ENCODE data around the gene SRPK1.

The SRPK1 gene

DNA sequence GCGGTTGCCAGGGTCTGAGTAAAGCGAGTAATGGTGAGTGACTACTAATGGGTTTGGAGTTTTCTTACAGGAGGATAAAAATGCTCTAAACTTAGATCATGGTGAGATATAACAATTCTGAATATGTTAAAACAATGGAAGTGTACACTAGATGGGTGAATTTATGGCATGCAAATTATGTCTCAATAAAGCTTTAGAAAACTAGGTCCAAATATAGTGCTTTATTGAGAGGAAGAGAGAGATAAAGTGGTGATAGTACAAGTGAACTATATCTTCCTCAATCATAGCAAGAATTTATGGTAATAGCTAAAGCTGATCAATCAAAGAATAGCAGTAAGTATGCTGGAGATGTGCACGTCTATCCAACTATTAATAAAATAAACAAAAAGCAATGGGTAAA is 23.9 kb downstream of the SRPK1 start:
- no peak for DNase-seq

DNA sequence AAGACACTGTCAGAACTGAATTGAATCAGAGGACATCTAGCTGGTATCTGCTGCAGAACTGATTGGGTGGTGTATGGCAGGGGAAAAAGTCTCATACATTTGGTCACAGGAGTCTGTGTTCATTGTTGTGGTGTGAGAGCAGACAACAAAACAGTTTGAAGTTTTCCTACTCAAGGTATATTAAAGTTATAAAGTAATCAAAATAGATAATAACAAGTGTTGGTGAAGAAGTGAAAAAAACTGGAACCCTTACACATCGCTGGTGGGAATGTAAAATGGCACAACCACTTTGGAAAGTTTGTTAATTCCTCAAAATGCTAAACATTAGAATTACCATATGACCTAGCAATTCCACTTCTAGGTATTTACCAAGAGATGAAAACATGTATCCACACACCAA is 24.7 kb downstream of the SRPK1 start:
- no peak for DNase-seq

DNA sequence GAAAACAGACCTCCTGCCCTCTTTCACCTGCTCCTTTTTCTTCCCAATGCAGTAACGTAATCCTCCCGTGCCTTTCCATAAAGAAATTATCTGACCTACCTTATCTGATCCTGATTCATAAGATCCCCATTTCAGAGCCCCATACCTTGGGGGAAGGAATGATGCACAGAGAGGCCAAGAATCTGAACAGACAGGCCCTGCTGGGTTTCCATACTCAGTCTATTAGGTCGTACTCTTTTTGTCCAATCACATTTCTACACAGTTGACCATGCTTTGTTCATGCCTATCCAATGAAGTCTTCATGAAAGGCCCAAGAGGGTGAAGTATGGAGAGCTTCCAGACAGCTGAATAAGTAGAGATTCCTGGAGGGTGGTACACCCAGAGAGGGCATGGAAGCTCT is 25.3 kb downstream of the SRPK1 start:
- DNase-seq = no peak

DNA sequence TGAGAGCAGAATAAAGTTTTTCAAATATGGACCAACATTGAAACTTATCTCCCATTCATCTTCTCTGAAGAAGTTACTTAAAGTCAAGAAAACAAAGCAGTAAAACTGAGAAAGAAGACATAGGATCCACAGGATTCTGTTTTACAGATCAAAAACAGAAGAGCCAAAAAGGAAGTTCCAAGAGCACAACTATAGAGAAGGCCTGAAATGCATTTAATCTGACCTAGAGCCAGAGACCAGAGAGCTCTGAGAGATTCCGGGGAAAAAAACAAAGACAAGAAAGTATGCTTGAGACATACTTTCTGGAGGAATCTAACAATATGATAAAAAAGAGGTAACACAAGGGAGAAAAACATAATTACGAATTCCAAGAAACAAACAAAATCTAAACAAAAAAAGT is 26.1 kb downstream of the SRPK1 start:
- DNase-seq = no peak

DNA sequence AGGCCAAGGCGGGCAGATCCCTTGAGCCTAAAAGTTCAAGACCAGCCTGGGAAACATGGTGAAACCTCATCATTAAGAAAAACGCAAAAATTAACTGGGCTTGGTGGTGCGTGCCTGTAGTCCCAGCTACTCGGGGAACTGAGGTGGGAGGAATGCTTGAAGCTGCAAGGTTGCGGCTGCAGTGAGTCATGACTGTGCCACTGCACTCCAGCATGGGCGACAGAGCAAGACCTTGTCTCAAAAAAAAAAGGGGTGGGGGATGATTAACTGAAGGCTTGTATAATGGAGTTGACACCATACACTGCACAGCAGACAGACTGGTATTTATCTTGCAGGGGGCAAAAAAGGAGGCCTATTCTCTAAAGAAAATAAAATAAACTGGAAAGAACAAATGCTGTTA is 27.7 kb downstream of the SRPK1 start:
- DNase-seq = no peak

DNA sequence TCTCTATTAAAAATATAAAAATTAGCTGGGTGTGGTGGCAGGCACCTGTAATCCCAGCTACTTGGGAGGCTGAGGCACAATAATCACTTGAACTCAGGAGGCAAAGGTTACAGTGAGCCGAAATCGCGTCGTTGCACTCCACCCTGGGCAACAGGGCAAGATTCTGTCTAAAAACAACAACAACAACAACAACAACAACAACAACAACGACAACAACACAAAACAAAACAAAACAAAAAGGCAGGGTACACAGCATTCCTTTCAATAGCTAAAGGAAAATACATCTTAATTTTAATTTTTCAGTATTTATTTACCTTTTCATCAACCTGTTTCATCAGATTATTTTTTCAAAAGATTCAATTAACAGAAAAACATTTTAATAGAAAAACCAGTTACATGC is 28.4 kb downstream of the SRPK1 start:
- no peak for DNase-seq

DNA sequence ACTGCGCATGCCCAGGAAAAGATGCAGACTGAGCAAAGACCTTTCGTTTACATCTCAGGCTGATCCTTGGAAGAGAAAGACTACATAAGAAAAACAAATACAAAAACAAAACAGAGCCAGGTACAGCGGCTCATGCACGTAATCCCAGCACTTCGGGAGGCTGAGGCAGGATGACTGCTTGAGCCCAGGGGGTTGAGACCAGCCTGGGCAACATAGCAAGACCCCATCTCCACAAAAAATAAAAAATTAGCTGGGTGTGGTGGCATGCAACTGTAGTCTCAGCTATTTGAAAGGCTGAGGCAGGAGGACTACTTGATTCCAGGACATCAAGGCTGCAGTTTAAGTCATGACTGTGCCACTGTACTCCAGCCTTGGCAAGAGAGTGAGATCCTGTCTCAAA is 41.7 kb downstream of the SRPK1 start:
- DNase-seq = no peak

DNA sequence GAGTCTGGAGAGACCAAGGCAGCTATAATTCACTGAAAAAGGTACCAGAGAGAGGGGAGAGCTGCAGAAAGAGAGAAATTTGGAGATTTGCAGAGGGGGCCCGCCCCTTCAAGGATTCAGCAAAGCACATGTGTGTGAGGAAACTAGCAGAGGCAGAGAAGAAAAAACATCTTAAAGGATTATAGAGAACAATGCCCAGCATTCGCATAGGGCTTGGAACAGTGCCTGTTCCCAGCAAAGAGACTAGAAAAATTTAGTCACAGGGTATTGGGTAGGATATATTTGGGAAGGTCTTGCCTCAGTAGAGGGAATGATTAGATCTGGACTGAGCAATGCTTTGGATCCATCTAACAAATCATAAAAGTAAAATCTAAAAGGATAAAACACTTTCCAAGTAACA is 44.0 kb downstream of the SRPK1 start:
- no peak for DNase-seq

DNA sequence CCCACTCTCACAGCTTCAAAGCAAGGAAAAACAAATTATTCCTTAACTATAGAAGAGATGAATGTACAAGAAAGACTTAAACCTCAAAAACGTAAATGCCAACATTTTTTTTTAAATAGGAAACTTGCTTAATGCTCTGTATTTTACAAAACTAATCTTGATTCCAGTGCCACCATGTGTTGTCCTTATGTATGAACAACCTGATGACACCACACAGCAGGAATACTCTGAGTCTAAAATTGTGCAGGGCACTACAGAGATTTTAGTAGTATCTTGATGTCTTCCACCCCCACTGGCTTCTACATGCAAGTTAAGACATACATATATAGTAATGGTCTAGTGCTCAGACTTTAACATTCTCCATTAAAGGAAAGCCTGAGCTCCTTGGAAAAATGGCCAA is 46.2 kb downstream of the SRPK1 start:
- no peak for DNase-seq

DNA sequence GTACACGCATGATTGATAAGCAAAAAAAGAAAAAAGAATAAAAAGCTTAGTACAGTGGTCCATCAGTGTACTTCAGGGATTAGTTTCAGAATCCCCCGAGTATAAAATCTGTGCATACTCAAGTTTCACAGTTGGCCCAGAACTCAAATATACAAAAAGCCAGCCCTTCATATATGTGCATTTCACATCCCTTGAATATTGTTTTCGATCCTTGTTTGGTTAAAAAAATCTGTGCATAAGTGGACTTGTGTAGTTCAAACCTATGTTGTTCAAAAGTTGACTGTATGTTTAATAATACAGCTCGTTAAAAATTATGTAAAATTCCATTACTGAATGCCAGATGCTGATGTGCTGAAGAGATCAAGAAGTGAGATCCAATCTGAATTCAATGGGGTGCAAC is 61.5 kb downstream of the SRPK1 start:
- no peak for DNase-seq

DNA sequence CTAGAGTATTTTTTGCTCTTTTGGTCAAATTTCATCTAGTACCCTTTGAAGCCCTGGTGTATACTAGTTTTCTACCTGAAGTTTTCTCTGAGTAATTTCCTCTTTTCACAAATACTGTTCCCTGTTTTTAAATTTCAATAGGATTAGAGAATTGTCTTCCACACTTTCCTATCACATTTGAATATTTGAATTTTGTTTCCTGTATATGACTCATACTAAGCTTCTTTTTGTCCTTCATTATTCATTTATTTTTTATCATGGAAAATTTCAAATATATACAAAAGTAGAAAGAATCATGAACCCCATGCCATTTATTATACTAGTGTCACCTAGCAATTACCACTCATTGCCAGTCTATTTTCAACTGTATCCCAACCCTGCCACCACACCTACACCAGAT is 63.0 kb downstream of the SRPK1 start:
- no peak for DNase-seq

DNA sequence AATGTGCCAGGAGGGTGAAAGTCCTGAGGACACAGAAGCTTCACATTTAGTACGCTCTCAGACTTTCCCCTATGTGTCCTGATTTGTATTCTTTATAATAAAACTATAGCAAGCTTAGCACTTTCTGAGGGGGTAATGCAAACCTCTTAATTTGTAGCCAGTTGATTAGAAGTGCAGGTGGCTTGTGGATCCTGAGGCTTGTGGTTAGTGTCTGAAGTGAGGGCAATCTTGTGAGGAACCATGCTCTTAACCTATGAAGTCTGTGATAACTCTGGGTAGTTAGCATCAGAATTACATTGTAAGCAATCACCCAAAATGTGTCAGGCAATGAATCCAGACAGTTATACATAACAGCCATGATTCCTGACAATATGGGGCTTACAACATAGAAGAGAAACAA is 64.6 kb downstream of the SRPK1 start:
- no peak for DNase-seq

DNA sequence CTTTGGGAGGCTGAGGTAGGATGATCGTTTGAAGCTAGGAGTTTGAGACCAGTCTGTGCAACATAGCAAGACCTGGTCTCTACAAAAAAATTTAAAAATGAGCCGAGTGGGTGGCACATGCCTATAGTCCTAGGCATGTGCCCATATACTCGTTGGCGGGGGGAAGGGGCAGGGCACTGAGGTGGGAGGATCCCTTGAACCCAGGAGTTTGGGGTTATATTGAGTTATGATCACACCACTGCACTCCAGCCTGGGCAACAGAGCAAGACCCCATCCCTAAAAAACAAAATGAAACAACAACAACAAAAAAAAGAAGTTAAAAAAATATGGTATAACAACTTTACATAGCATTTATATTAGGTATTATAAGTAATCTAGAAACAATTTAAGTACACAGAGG is 67.9 kb downstream of the SRPK1 start:
- DNase-seq = no peak

DNA sequence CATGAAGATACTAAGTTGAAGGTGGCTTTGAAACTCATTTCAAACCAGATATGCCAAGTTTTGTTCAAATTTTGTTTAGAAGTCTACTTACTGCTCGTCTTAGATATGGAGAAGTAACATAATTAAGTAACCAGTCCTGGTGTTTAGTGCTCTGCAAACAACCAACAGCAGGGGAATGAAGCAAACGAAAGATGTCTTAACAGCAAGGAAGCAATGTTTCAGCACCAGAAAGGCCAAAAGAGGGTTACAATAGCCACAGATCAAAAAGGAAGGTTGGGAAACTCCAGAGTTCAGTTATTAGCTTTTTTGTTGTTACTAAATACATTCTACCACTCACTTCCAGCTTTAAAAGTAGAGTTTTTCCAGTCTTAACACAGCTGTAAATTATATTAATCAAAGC is 70.7 kb downstream of the SRPK1 start:
- no peak for DNase-seq

DNA sequence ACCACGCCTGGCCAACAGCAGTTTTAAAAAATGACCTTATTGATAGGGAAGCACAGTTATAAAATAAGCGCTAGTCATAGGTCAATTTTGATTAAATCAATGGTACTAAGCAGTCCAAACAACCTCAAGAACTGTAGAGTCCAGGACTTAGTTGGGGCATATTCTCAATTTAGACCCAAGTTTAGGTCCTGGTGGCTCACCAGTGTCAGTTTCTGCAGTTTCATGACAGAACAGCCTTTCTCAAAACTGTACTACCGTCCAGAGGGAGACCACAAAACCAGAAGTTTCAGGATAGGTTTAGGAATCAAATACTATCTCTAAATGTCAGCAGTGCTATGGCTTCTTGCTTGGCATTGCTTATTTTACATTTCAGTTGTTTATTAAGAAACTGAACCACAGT is 76.6 kb downstream of the SRPK1 start:
- DNase-seq = no peak

DNA sequence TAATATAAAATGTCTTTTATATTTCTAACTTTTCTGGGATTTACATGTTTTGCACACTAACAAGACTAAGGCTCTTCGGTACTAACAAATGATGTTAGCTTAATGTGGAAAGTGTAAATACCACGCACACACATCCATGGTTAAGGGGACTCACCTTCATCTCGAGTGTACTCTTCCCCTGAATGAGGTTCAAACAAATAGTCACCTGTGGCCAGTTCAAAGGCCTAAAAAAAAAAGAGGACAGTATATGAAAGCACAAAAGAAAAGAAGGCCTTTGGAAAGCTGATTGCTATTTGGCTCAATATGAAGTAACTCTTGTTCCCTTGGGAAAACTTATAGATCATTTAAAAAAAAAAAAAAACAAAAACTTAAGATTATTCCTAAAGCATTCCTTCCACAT is 78.5 kb downstream of the SRPK1 start:
- no peak for DNase-seq

DNA sequence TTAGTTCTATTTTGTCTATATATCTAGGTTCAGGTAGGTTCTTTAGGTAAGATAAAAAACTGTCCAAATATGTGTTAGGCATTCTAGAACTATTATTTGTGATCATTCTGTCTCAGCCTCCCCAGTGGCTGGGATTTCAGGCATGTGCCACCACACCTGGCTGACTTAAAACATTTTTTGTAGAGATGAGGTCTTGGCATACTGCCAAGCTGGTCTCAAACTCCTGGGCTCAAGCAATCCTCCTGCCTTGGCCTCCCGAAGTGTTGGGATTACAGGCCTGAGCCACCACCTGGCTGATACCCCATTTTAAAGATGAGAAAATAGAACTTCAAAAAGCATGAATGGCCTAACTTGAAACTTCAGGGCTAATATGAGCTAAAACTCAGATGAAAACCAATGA is 81.9 kb downstream of the SRPK1 start:
- DNase-seq = no peak

DNA sequence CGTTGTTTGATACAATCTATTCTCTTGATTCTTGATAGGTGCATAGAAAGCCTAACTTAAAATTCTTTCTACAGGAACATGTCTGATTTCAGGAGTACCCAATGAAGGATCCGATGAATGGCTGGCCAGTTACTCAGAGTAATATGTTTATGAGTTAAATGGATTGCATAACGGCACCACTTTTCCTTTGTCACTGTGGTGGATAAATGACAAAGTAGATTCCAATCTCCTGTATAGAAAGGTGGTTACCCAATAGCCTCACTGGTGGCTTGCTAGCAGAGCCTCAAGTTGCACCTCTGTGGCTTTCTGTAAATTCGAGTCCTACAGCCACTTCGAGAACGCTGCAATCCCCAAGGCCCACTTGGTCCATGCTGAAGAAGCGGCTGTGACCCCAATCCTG is 87.4 kb downstream of the SRPK1 start:
- no peak for DNase-seq

DNA sequence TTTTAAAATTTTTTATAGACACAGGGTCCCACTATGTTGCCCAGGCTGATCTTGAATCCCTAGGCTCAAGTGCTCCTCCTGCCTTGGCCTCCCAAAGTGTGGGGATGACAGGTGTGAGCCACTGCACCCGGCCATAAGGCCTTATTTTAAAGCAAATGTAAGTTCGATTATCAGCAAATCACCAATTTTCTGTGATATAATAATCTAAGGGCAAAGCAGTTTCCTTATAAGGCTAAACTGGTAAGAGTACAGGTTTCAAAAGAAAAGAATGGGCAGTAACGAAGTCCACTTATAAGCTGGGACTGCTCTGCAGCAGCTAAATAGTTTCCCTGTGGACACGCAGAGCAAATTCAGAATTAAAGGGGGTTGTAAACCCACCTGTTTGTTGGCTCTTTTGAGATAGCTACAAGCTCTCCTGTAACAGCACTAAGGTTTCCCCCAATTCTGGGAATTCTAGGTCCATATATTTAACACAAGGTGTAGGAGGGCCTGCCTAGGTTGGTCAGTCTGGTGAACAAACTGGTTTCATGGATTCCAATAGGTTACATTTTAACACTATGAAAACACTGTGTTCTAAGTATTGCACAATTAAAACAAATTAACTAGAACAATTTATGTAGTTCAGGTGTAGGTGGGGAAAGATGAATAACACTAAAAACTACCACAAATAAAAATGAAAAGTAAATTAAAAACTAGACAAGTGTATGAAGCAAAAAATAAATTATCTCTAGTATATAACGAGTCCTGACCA is 89.5 kb downstream of the SRPK1 start:
- no peak for DNase-seq

DNA sequence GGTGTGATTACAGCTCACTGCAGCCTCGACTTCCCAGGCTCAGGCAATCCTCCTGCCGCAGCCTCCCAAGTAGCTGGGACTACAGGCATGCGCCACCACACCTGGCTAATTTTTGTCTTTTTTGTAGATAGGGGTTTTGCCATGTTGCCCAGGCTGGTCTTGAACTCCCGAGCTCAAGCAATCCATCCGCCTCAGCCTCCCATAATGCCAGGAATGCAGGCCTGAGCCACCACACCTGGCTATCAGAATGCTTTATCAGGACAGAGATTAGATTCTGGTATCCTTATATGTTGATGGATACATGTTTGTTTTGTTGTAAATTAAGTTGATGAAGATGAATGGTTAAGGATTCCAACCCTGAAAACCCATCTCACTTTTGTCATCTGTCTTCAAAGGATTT is 91.6 kb downstream of the SRPK1 start:
- DNase-seq = no peak

DNA sequence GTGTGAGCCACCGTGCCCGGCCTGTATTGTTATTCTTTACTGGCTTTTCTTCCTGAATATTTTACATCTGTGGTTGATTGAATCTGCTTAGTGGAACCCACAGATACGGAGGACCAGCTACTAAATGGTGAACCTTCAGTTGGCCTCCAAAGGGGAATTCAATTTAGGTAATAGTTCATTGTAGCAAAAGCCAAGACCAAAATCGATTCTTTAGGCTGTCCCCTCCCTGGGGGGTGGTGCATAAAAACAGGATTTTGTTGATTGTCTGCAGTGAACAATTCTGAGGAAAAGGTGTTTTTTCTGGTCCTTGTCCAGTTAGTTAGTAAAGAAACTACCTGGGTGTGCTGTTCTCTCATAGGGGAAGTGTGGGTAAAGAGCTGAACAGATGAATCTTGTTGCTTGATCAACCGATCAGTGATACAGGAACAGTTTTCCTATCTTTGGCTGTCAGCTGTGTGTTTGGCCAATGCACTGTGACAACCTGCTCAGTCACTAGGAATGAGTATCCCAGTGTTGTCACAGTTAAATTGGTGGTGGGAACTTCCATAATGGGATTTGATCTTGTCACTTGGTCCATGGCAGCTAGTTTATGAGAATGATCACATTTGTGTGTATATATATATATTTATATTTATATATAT is 96.2 kb downstream of the SRPK1 start:
- DNase-seq = no peak

DNA sequence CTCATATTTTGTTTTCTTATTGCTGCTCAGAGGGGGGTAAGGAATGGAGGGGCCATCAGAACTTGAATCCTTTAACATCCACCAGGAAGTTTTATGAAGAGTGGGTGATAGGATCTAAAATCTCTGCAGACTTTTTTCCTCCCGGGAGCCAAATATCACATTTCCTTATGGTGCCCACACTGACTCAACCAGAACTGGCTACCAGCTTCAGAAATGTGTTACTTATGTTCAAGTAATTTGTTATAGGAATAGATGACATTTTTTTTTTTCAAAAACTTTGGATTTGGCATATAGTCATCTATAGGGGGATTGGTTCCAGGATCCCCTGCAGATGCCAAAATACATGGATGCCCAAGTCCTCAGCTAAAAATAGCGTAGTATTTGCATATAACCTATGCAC is 97.3 kb downstream of the SRPK1 start:
- no peak for DNase-seq

DNA sequence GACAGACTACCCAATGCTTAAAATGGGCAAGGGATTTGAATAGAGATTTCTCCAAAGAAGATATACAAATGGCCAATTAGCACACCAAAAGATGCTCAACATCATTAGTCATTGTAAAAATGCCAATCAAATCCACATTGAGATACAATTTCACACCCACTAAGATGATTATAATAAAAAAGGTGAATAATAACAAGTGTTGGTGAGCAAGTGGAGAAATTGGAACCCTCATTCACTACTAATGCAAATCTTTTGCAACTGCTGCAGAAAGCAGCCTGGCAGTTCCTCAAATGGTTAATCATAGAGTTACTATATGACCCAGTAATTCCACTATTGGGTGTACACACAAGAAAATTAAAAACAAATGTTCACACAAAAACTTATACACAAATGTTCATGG is 103.4 kb downstream of the SRPK1 start:
- DNase-seq = no peak

DNA sequence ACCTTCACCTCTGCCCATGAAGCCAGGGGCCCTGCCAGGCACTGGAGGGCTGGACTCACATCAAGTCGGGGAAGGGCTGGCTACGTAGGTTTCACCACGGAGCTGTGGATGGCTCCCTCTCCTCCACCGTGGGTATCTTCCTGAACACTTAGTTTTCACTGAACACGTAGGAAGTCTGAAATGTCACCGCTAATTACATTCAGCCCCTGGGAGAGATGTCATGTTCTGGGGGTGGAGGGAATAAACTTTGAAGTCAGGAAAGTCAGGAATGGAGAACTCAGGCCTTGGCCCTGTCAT is 109.3 kb downstream of the SRPK1 start:
- DNase-seq = no peak

DNA sequence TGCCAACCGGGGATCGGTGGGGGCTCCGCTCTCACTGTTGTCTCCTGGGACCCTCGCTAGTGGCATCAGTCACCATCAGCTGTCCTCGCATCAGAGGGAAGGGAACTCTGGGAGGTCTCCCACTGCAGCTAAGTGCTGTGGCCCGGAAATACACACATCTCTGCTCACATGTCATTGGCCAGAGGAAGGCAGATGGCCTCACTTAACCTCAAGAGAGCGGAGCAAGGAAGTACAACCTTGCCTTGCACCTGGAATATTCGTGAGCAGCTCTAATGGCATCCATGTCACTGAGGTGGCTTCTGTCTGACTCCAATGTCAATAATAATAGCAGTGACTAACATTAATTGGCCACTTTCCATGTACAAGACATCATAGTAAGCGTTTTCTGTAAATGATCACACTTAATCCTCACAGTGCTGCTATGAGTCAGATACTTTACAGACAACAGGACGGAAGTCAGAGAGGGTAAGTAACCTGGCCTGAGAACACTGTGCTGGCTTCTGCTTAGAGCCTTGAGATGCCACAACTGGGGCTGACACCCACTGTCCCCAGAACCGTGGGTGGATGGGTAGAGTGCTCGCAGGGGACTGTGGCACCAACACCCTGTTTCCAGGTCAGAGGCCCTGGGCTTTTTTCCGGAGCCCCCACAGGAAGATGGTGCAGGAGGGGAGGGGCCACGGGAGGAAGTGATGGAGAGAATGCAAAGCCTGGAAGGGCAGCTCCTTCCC is 109.8 kb downstream of the SRPK1 start:
- DNase-seq = no peak

All from stimulated activated CD4-positive, alpha-beta T cell treated with anti-CD3 and anti-CD28 coated beads, Interleukin-15, amount 100 ng/mL, for 24 hours (primary cell).